ENCODE data around the gene SPDYE6. TPM values are rescaled to one million over a fixed set of nuclear protein-coding genes. Genes with fewer than 3 reads are reported as not detected.
A peak's percentile ranks its signal among the peaks of the same experiment; 100 is the strongest.

SPDYE6 gene
- total and polyA plus RNA-seq, 10 of the 15 experiments (the other 5 are each of a cell fraction or from before 2014, with no cell fraction given): 0.05 to 2.3 (median 1.00) TPM; not detected in 6

DNA sequence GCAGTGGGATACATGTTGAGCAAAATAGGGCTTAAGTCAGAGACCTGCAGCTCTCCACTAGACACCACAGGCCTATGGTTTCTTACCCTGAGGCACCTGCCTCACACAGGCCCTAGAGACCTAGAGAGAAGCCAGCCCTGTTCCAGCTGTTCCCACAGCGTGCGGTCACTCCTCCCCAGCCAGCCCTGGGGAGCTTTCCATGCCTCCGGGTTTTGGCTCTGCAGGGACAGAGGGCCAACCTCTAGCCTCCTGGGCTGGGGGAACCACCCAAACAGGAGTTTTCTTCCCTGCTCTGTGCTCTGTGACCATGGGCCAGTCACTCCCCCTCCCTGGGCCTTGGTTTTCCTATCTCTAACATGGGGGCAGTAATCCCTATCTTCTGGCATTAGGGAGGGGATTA lies 36.6 kb downstream of the SPDYE6 start:
- in situ Hi-C loops (cut with MboI): no loop called here
- ChIA-PET SMC1A (ENCODE audit: uncharacterized antibody, unreplicated experiment) (no interaction called here), POLR2A (no interaction called here), RAD21 (ENCODE audit: unreplicated experiment) (interaction anchor here (0.7 kb wide), 1 partner anchor 41 kb away, joined by 3 read pairs; no protein-coding TSS in a partner anchor), CTCF (interaction anchor here (2.2 kb wide), 1 partner anchor 41 kb away, joined by 8 read pairs; no protein-coding TSS in a partner anchor)
- H3K9ac ChIP-seq (ENCODE audit: control insufficient read depth, insufficient read depth, low read length): no peak overlapping the region
- ATAC-seq: no peak
- 96% methylated on average over 3 of the region's 3 CpGs for WGBS (ENCODE audit: insufficient coverage, insufficient replicate concordance, low lambda C conversion rate, missing lambda C conversion rate)
- H3K4me2 ChIP-seq (ENCODE audit: control insufficient read depth, insufficient read depth): no peak overlapping the region
- H2AFZ ChIP-seq (ENCODE audit: control insufficient read depth, low read depth, low read length): no peak overlapping the region
- peaks cover 16 to 24% of the 10 kb centered on the region in 2 experiments for H3K36me3 ChIP-seq (ENCODE audit: control insufficient read depth in 2 of 2, insufficient read depth in 2 of 2, low read length in 1 of 2)
- H3K79me2 ChIP-seq (ENCODE audit: control insufficient read depth, insufficient read depth, low read length): no peaks in the 10 kb centered on the region
- no peak overlapping the region for H3K4me3 ChIP-seq
- intact Hi-C loops (cut with micrococcal nuclease; ENCODE audit: unreplicated experiment): no loop called here
- H4K20me1 ChIP-seq (ENCODE audit: control insufficient read depth, insufficient read depth): no peaks in the 10 kb centered on the region; the same call in 1 of the 2 replicates
- H3K9me3 ChIP-seq (replicated peaks; ENCODE audit: control insufficient read depth, insufficient read depth, low read length): no peaks in the 10 kb centered on the region
- FAIRE-seq: no peak
- H3K4me1 ChIP-seq (ENCODE audit: control insufficient read depth, insufficient read depth, low read length): no peaks in the 10 kb centered on the region
- no peak for TF ChIP-seq HDAC2 (IDR thresholded peaks at IDR 0.05)
- TF ChIP-seq, protein P1, sequence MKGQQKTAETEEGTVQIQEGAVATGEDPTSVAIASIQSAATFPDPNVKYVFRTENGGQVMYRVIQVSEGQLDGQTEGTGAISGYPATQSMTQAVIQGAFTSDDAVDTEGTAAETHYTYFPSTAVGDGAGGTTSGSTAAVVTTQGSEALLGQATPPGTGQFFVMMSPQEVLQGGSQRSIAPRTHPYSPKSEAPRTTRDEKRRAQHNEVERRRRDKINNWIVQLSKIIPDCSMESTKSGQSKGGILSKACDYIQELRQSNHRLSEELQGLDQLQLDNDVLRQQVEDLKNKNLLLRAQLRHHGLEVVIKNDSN (IDR thresholded peaks at IDR 0.05; ENCODE audit: borderline replicate concordance, extremely low read length, insufficient read depth, low read depth, low read length): no peak
- no peak for TF ChIP-seq ZNF217 (IDR thresholded peaks at IDR 0.05)
- no peak for TF ChIP-seq SREBF2 (IDR thresholded peaks at IDR 0.05; ENCODE audit: low read length)
- no peak for TF ChIP-seq SMAD1 (IDR thresholded peaks at IDR 0.05; ENCODE audit: low read depth, partially characterized antibody)
- no peak overlapping the region for H3K27ac ChIP-seq (ENCODE audit: control insufficient read depth, insufficient read depth)
- no peaks in the 10 kb centered on the region for H3K27me3 ChIP-seq (replicated peaks in 1 of 2; ENCODE audit: control insufficient read depth in 2 of 2, insufficient read depth in 2 of 2, low read length in 1 of 2)
- BruUV-seq (replicated peaks): no TSS peak
- no peak for DNase-seq (ENCODE audit: low read depth, low spot score)

DNA sequence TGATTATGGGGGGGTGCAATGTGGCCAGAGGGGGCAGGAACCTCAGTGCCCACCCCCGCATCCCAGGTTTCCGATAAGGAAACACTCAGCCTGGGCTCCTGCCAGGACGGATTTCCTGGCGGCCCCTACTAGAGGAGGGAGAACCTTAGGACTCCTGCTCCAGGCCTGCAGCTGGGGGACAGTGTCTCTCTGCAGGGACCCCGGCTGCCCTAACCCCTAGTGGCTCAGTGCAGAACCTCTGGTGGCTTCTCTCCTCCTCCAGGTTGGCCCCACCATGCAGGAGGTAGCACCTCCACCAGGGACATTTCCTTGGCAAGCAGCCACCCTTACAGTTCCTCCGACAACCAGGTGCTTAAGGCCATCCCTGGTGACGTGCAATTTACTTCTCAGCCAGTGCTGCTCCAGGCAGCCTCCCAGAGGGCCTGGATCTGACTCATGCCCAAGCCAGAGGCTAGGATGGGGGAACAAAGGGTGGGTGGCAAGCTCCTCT lies 37.7 kb downstream of the SPDYE6 start:
- no peak for FAIRE-seq
- no peak for DNase-seq (ENCODE audit: low read depth, low spot score)
- no peak overlapping the region for H3K4me3 ChIP-seq
- 0 out of 3 replicates have a peak, but pooled peaks have one; percentile 39 for ATAC-seq
- intact Hi-C loops (cut with micrococcal nuclease; ENCODE audit: unreplicated experiment): no loop called here
- H3K9me3 ChIP-seq (replicated peaks; ENCODE audit: control insufficient read depth, insufficient read depth, low read length): no peaks in the 10 kb centered on the region
- no peaks in the 10 kb centered on the region for H3K4me1 ChIP-seq (ENCODE audit: control insufficient read depth, insufficient read depth, low read length)
- no peaks in the 10 kb centered on the region for H3K79me2 ChIP-seq (ENCODE audit: control insufficient read depth, insufficient read depth, low read length)
- TF ChIP-seq, protein P2, sequence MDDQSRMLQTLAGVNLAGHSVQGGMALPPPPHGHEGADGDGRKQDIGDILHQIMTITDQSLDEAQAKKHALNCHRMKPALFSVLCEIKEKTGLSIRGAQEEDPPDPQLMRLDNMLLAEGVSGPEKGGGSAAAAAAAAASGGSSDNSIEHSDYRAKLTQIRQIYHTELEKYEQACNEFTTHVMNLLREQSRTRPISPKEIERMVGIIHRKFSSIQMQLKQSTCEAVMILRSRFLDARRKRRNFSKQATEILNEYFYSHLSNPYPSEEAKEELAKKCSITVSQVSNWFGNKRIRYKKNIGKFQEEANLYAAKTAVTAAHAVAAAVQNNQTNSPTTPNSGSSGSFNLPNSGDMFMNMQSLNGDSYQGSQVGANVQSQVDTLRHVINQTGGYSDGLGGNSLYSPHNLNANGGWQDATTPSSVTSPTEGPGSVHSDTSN (IDR thresholded peaks at IDR 0.05; ENCODE audit: insufficient replicate concordance, low read depth, low read length): no peak
- TF ChIP-seq, protein P3, sequence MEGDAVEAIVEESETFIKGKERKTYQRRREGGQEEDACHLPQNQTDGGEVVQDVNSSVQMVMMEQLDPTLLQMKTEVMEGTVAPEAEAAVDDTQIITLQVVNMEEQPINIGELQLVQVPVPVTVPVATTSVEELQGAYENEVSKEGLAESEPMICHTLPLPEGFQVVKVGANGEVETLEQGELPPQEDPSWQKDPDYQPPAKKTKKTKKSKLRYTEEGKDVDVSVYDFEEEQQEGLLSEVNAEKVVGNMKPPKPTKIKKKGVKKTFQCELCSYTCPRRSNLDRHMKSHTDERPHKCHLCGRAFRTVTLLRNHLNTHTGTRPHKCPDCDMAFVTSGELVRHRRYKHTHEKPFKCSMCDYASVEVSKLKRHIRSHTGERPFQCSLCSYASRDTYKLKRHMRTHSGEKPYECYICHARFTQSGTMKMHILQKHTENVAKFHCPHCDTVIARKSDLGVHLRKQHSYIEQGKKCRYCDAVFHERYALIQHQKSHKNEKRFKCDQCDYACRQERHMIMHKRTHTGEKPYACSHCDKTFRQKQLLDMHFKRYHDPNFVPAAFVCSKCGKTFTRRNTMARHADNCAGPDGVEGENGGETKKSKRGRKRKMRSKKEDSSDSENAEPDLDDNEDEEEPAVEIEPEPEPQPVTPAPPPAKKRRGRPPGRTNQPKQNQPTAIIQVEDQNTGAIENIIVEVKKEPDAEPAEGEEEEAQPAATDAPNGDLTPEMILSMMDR (IDR thresholded peaks at IDR 0.05 in 2 of 3, conservative IDR thresholded peaks at IDR 0.05 in 1 of 3; ENCODE audit: control insufficient read depth in 2 of 3, extremely low read depth in 1 of 3, insufficient read depth in 1 of 3, low read depth in 3 of 3, low read length in 3 of 3): peak in 1 of 3 experiments; percentile 12; a peak in 1 of 6 replicates
- TF ChIP-seq KAT2A (conservative IDR thresholded peaks at IDR 0.05; ENCODE audit: control insufficient read depth, low read depth, low read length) (no peak), CBX3 (IDR thresholded peaks at IDR 0.05; ENCODE audit: borderline replicate concordance, low read depth) (no peak), MEF2A (IDR thresholded peaks at IDR 0.05; ENCODE audit: insufficient read depth, low read depth, low read length) (no peak)
- WGBS (ENCODE audit: insufficient coverage, insufficient replicate concordance, low lambda C conversion rate, missing lambda C conversion rate): 89% methylated on average over 7 of the region's 7 CpGs
- H4K20me1 ChIP-seq (ENCODE audit: control insufficient read depth, insufficient read depth): no peaks in the 10 kb centered on the region; the same call in 1 of the 2 replicates
- in situ Hi-C loops (cut with MboI): no loop called here
- BruUV-seq (replicated peaks): no TSS peak
- no peak overlapping the region for H2AFZ ChIP-seq (ENCODE audit: control insufficient read depth, low read depth, low read length)
- ChIA-PET RAD21 (ENCODE audit: unreplicated experiment) (interaction anchor here (1.0 kb wide), 1 partner anchor 29 kb away, joined by 3 read pairs; no protein-coding TSS in a partner anchor), CTCF (interaction anchor here (2.2 kb wide), 1 partner anchor 39 kb away, joined by 8 read pairs; no protein-coding TSS in a partner anchor), SMC1A (ENCODE audit: uncharacterized antibody, unreplicated experiment) (no interaction called here), POLR2A (no interaction called here)
- peaks cover 16 to 31% of the 10 kb centered on the region in 2 experiments for H3K36me3 ChIP-seq (ENCODE audit: control insufficient read depth in 2 of 2, insufficient read depth in 2 of 2, low read length in 1 of 2)
- H3K27ac ChIP-seq (ENCODE audit: control insufficient read depth, insufficient read depth): no peak overlapping the region
- H3K4me2 ChIP-seq (ENCODE audit: control insufficient read depth, insufficient read depth): no peak overlapping the region
- no peak overlapping the region for H3K9ac ChIP-seq (ENCODE audit: control insufficient read depth, insufficient read depth, low read length)
- no peaks in the 10 kb centered on the region for H3K27me3 ChIP-seq (replicated peaks in 1 of 2; ENCODE audit: control insufficient read depth in 2 of 2, insufficient read depth in 2 of 2, low read length in 1 of 2)

Data from GM12878 (cell line).